ENCODE results near the gene NEK4.

GRCh38 chr3:52809149-52809548 is 38.4 kb upstream of the NEK4 start:
- TF ChIP-seq CTCF (tag by site-specific recombination; IDR thresholded peaks at IDR 0.05) (no peak), ZNF548 (tag by site-specific recombination; IDR thresholded peaks at IDR 0.05) (no peak), ZNF510 (tag by site-specific recombination; IDR thresholded peaks at IDR 0.05; ENCODE audit: insufficient replicate concordance) (no peak), ZNF311 (tag by site-specific recombination; IDR thresholded peaks at IDR 0.05; ENCODE audit: borderline replicate concordance) (no peak), TCF7L2 (IDR thresholded peaks at IDR 0.05; ENCODE audit: borderline replicate concordance, low read depth, low read length) (no peak)
